ENCODE measurements around the gene DNAH17. TPM values are rescaled to one million over a fixed set of nuclear protein-coding genes. Genes with fewer than 3 reads are reported as not detected.

Gene DNAH17
- not detected for total RNA-seq

- DNase-seq (ENCODE audit: low spot score), result no peak
Measured at GRCh38 chr17:78577296-78577695, at the start of gene DNAH17. Gene DNAH17, minus strand, starts transcription at chr17:78577396. Its CDS starts 2,339 bp downstream, at chr17:78575057.

- no peak for DNase-seq (ENCODE audit: low spot score)
Measured at GRCh38 chr17:78624324-78625151, 47.3 kb upstream of the DNAH17 start.

GRCh38 chr17:78623541-78623940 is 46.3 kb upstream of the DNAH17 start:
- DNase-seq (ENCODE audit: low spot score), result no peak

DNA sequence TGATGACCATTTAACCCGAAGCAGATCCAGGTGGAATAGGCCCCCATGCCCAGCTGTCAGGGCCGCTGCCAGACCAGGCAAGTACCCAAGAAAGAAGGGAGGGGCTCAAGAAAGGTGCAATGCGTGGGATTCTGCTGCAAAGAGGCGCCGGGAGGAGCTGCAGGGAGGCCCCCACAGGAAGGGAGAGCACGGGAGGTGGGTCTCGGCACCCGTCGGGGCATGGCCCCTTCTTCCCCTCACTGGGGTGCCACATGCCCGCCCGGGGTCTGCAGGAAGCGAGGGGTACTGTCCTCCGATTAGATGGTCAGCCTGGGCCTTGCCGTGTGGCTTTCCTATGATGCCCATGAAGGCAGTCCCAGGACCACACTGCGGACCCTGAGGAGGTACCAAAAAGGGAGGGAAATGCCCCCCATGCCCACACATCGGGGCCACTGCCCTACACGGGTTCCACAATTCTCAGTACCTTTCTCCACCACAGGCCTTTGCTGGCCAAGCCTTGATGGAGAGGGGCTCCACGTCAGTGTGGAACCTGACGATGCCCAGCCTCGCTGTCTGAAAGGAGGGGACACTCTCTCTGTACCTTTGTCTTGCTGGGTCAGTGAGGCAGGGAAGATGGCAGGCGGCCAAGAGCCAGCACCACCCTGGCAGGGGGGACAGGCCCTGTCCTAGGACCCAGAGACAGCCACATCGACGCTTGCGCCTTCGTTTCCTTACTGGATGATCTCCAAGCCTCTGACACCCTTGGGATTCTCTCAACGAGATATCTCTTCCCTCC is 45.5 kb upstream of the DNAH17 start:
- DNase-seq (ENCODE audit: low spot score), result no peak

DNA sequence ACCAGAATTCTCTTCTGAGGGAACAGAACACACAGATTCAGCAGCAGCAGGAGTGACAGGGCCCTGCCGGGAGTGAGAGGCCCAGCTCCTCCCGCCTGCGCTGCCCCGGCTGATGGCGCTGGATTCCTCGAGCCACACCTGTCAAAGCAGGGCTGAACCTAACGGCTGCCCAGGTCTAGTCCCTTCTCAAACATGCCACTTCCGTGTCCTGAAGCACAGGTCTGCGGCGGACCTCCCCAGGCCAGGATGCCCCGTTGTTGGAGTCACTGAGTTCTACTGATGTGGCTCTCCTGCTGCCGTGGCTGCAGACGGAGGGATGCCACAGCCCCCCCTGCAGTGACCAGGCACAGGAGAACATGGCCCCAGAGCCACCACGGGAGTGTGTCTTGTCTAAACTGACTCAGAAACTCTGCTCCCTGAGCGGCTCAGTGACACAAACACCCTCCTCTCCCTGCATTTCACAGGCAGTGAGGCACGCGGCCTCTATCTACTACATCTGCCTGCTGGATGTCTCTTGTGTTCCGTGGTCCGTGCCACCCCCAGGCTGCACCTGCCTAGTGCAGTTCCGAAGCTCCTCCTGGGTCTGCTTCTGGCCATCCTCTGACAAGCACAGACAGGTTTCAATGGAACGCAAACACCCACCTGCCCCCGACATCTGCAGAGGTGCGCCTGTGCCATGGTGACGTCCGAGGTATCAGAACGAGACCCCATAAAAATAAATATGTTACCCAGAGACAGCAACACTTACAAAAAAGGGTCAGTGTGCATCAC is 44.7 kb upstream of the DNAH17 start:
- no peak for DNase-seq (ENCODE audit: low spot score)

GRCh38 chr17:78620099-78620498 is 42.9 kb upstream of the DNAH17 start:
- DNase-seq (ENCODE audit: low spot score), result no peak

- no peak for DNase-seq (ENCODE audit: low spot score)
Measured at GRCh38 chr17:78619334-78619733, 42.1 kb upstream of the DNAH17 start.

- no peak for DNase-seq (ENCODE audit: low spot score)
Measured at GRCh38 chr17:78618264-78619066, 41.3 kb upstream of the DNAH17 start.

- no peak for DNase-seq (ENCODE audit: low spot score)
Measured at GRCh38 chr17:78617511-78618061, 40.4 kb upstream of the DNAH17 start.

- DNase-seq (ENCODE audit: low spot score), result no peak
Measured at GRCh38 chr17:78616946-78617345, 39.8 kb upstream of the DNAH17 start.

DNA sequence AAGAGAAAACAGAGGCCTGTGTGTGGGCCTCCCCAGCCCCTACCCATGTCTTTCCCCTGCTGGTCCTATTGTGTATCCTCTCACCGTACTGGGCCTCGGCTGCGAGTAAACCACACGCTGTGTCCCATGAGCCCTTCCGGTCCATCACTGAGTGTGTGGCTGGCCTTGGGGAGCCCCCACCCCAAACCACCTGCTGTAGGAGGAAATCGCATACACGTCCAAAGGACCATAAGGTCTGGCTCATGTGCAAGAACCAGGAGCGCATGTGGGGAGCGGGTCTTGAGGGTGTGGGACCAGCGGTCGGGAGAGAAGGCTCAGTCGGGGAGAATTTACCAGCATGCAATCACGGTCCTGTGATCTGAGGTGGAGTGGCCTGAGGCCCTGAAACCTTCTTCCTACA is 38.4 kb upstream of the DNAH17 start:
- DNase-seq (ENCODE audit: low spot score), result no peak

- no peak for DNase-seq (ENCODE audit: low spot score)
Measured at GRCh38 chr17:78613416-78613815, 36.2 kb upstream of the DNAH17 start.

GRCh38 chr17:78611607-78612006 is 34.4 kb upstream of the DNAH17 start:
- DNase-seq (ENCODE audit: low spot score), result no peak

GRCh38 chr17:78610951-78611511 is 33.8 kb upstream of the DNAH17 start:
- no peak for DNase-seq (ENCODE audit: low spot score)

DNA sequence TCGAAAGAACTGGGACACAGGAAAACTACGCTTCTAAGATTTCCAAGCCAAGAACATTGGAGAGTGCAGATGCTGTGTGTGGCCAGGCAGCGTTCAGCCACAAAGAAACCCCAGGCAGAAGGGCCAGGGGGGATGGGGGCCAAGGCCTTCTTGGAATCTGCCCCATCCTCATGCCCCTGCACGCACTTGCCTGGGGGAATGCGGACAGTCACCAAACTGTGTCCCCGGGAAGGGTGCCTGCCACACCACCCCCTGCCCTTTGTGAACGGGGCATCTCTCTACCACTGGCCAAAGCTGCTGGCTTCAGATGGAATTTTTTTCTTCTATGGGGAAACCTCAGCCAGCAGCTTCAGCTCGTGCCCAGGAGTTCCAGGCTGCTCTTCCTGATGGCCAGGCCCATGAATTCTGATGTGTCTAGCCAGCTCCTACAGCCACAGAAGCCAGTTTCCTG is 32.0 kb upstream of the DNAH17 start:
- DNase-seq (ENCODE audit: low spot score), result no peak

GRCh38 chr17:78608804-78609186 is 31.6 kb upstream of the DNAH17 start:
- no peak for DNase-seq (ENCODE audit: low spot score)

DNA sequence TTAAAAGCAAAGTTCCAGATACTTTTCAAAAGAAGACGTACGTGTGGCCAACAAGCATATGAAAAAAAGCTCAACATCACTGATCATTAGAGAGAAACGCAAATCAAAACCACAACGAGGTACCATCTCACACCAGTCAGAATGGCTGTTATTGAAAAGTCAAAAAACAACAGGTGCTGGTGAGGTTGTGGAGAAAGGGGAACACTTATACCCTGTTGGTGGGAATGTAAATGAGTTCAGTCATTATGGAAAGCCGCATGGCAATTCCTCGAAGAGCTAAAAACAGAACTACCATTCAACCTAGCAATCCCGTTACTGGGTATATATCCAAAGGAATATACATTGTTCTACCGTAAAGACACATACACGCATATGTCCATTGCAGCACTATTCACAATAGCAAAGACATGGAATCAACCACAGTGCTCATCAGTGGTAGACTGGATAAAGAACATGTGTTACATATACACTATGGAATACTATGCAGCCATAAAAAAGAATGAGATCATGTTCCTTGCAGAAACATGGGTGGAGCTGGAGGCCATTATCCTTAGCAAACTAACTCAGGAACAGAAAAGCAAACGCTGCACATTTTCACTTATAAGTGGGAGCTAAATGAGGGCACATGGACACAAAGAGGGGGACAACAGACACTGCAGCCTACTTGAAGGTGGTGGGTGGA is 31.1 kb upstream of the DNAH17 start:
- DNase-seq (ENCODE audit: low spot score), result no peak

DNA sequence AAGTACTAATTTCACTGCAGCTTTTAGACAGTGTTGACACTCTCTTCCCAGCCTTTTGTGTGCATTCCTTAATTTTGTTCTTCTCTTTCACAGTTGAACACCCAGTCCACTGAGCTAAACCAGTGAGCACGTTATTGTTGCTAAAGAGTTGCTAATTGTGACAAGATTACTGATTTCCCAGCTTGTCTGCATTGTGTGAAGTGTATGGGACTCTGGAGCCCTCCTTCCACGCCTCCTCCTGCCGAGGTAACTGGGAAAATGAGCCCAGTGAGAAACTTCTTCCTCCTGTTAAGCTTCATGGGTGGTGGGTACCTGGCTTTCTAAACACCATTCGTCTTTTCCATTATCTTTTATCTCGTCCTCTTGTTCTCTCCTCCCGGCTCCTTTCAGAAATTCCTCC is 29.8 kb upstream of the DNAH17 start:
- DNase-seq (ENCODE audit: low spot score), result no peak

GRCh38 chr17:78605886-78606285 is 28.7 kb upstream of the DNAH17 start:
- DNase-seq (ENCODE audit: low spot score), result no peak

DNA sequence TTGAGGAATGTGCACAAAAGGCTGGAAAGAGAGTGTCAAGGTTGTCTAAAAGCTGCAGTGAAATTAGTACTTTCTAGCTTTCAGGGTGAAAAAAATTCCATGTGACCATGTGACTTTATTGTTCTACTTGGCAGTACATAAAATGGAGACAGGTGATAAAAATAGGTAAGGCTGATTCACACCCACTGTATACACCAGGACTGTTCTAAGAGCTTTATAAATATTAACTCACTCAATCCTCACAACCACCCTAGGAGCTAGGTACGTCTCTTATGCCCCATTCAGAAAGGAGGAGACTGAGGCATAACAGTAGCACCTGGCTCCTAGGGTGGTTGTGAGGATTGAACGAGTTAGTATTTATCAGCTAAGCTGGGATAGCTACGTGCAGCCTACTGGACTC is 28.2 kb upstream of the DNAH17 start:
- DNase-seq (ENCODE audit: low spot score), result no peak
